B cell (primary cell): ENCODE data around the gene PARD3.

ENCODE experiments used
- EZH2 ChIP-seq: IDR thresholded peaks from 2 replicates; pipeline ENCODE4 v1.6.1; 2012; ENCODE audit warnings: borderline replicate concordance, low read depth, mild to moderate bottlenecking, moderate library complexity, low read length; ENCODE audit not compliant: insufficient read depth, poor library complexity, severe bottlenecking
- TF ChIP-seq, protein P1 (sequence below): fragments of 200-600 bp; IDR thresholded peaks from one replicate; pipeline ENCODE4 v1.8.0; 2022; ENCODE audit warnings: antibody characterized with exemption, mild to moderate bottlenecking

DNA sequence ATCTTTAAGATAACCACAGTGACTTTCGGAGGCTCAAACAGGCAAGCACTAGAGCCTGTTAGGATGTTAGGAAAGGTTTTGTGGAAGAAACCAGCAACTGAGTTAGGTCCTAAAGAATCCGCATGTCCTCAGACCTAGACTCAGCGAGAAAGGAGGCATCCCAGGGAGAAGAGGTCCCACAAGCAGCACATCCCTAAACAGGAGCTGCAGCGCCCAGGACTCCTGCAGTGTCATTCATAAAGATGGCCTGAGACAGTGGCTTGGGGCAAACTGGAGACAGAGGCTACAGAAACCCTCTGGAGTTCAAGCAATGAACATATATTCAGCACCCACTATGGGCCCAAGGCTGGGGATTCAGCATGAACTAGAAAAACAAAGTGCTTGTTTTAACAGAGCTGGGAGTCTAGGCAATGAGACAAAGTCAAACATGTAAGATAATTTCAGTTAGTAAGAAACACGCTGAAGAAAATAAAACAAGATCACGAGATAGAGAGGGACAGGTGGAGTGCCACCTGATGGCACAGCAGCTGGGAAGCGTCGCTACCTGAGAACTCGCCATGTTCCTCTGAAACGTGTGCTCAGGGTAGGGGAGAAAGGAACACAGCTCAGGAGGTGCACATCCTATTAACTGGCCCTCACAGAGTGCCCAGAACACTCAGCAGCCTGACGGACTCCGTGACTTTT lies 48.1 kb downstream of the PARD3 start:
- TF ChIP-seq EZH2, result no peak
- TF ChIP-seq, protein P1, sequence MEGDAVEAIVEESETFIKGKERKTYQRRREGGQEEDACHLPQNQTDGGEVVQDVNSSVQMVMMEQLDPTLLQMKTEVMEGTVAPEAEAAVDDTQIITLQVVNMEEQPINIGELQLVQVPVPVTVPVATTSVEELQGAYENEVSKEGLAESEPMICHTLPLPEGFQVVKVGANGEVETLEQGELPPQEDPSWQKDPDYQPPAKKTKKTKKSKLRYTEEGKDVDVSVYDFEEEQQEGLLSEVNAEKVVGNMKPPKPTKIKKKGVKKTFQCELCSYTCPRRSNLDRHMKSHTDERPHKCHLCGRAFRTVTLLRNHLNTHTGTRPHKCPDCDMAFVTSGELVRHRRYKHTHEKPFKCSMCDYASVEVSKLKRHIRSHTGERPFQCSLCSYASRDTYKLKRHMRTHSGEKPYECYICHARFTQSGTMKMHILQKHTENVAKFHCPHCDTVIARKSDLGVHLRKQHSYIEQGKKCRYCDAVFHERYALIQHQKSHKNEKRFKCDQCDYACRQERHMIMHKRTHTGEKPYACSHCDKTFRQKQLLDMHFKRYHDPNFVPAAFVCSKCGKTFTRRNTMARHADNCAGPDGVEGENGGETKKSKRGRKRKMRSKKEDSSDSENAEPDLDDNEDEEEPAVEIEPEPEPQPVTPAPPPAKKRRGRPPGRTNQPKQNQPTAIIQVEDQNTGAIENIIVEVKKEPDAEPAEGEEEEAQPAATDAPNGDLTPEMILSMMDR, result no peak
